Sigmoid colon (tissue), 7 donors: ENCODE data around the gene DYDC2. TPM values are rescaled to one million over a fixed set of nuclear protein-coding genes. Genes with fewer than 3 reads are reported as not detected.

ENCODE experiments used
- DNase-seq: peaks from one replicate; pipeline ENCODE4 v3.0.0-alpha.2; 2019
- H3K27ac ChIP-seq, 4 donors: fragments of 200-600 bp; sonication (generic); one replicate each; pipeline ENCODE4 v1.5.1; 2016 to 2019; ENCODE audit warnings: mild to moderate bottlenecking in 1 of 4
- H3K27me3 ChIP-seq, 3 donors: fragments of 200-600 bp; sonication (generic); one replicate each; pipeline ENCODE4 v1.5.1; 2019; ENCODE audit warnings: mild to moderate bottlenecking in 1 of 3
- H3K36me3 ChIP-seq, 4 donors: fragments of 200-600 bp; sonication (generic); one replicate each; pipeline ENCODE4 v1.5.1; 2016 to 2019
- H3K4me1 ChIP-seq, 4 donors: fragments of 200-600 bp; sonication (generic); one replicate each; pipeline ENCODE4 v1.5.1; 2017 to 2019
- H3K4me3 ChIP-seq, 4 donors: fragments of 200-600 bp; sonication (generic); one replicate each; pipeline ENCODE4 v1.5.1; 2017 to 2019; ENCODE audit warnings: mild to moderate bottlenecking in 2 of 4, moderate library complexity in 1 of 4
- H3K9me3 ChIP-seq, 4 donors: fragments of 200-600 bp in 3 of 4; sonication (generic) in 3 of 4; one replicate each; pipeline versions ENCODE4 v1.5.1 to v1.6.1; 2013 to 2019
- EP300 ChIP-seq, 4 donors: sonication (generic); formaldehyde crosslinking; IDR thresholded peaks; one replicate each; pipeline ENCODE4 v1.6.1; 2017; ENCODE audit warnings: antibody characterized with exemption in 4 of 4
- POLR2A ChIP-seq, 2 donors: fragments of 450-650 bp; IDR thresholded peaks; one replicate each; pipeline ENCODE4 v1.6.1; 2016; ENCODE audit warnings: antibody characterized with exemption in 2 of 2, mild to moderate bottlenecking in 2 of 2, moderate library complexity in 2 of 2
- POLR2AphosphoS5 ChIP-seq, 4 donors: sonication (generic); formaldehyde crosslinking; IDR thresholded peaks; one replicate each; pipeline ENCODE4 v1.6.1; 2017; ENCODE audit warnings: antibody characterized with exemption in 4 of 4
- WGBS, 2 donors: extraction: QIAGEN DNeasy Blood & Tissue Kit; methylation state at CpG; one replicate each; pipeline ENCODE4 v1.1.7; 2013; 5-methylcytosine and 5-hydroxymethylcytosine counted together
- intact Hi-C: fragments of 100-400 bp; cut with DNase I; formaldehyde crosslinking; loops from one replicate; pipeline ENCODE4 v1.15.1; 2023
- polyA plus RNA-seq, 3 donors: library from polyadenylated mRNA; stranded (reverse); fragments of 200-250 nt; gene quantifications; one replicate each; pipeline ENCODE4 v1.2.3, GENCODE V29; 2013
- total RNA-seq, 4 donors: library from RNA; depleted of rRNA; stranded (reverse); fragments of >200 nt; gene quantifications; one replicate each; pipeline ENCODE4 v1.1.0, GENCODE V29; 2016
- TF ChIP-seq, protein P1 (sequence below), 4 experiments: fragments of 450-650 bp in 3 of 4; fragments of 200-600 bp in 1 of 4; IDR thresholded peaks; one replicate each; pipeline ENCODE4 v1.5.1; 2016 to 2019; ENCODE audit warnings: antibody characterized with exemption in 4 of 4, mild to moderate bottlenecking in 3 of 4, moderate library complexity in 2 of 4
- donor health status: healthy with polysubstance abuse.
- donor health status: Bipolar disorder and iron deficiency.
- donor health status: healthy.

The DYDC2 gene
- total and polyA plus RNA-seq, 7 donors = 0.41 TPM; not detected in 6

DNA sequence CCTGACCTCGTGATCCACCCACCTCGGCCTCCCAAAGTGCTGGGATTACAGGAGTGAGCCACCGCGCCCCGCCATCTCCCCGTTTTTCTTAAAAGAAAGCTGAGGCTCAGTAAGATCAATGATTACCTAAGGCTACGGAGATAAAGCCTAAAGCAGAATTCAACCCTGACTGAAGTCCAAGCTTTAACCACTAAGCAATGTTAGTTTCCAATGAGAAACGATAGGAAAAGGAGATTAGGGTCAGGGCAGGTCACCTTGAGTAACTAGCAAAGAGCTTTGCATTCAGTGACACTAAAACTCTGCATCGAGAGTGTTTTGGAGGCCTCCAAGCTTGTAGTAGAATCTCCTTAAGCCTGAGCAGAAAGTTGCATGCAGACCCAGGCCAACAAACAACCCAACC, 34.2 kb downstream of the DYDC2 start:
- no peaks in the 10 kb centered on the region for H3K9me3 ChIP-seq

DNA sequence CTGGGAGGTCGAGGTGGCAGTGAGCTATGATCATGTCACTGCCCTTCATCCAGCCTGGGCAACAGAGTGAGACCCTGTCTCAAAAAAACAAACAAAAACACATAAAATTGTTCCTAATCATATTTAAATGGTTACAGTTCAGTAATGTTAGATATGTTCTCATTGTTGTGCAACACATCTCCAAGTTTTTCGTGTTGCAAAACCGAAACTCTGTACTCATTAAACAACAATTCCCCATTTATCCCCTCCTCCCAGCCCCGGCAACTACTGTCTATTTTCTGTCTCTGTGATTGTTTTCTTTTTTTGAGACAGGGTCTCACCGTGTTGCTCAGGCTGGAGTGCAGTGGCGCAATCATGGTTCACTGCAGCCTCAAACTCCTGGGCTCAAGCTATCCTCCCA, 35.7 kb downstream of the DYDC2 start:
- Histone ChIP-seq H3K36me3 (no peaks in the 10 kb centered on the region), H3K27me3 (no peaks in the 10 kb centered on the region), H3K27ac (no peak overlapping the region), H3K4me1 (no peaks in the 10 kb centered on the region), H3K9me3 (no peaks in the 10 kb centered on the region), H3K4me3 (no peak overlapping the region)
- 82 to 83% methylated on average over 6 of the region's 6 CpGs for WGBS, 2 donors
- TF ChIP-seq EP300 (IDR thresholded peaks at IDR 0.05) (no peak), POLR2AphosphoS5 (IDR thresholded peaks at IDR 0.05) (no peak), POLR2A (IDR thresholded peaks at IDR 0.05) (no peak)
- TF ChIP-seq, protein P1, sequence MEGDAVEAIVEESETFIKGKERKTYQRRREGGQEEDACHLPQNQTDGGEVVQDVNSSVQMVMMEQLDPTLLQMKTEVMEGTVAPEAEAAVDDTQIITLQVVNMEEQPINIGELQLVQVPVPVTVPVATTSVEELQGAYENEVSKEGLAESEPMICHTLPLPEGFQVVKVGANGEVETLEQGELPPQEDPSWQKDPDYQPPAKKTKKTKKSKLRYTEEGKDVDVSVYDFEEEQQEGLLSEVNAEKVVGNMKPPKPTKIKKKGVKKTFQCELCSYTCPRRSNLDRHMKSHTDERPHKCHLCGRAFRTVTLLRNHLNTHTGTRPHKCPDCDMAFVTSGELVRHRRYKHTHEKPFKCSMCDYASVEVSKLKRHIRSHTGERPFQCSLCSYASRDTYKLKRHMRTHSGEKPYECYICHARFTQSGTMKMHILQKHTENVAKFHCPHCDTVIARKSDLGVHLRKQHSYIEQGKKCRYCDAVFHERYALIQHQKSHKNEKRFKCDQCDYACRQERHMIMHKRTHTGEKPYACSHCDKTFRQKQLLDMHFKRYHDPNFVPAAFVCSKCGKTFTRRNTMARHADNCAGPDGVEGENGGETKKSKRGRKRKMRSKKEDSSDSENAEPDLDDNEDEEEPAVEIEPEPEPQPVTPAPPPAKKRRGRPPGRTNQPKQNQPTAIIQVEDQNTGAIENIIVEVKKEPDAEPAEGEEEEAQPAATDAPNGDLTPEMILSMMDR (IDR thresholded peaks at IDR 0.05) = no peak
- DNase-seq = no peak
- intact Hi-C loops = no loop called here

More for the DNA sequence above, 34.2 kb downstream of the DYDC2 start:
- no peak for DNase-seq
- Histone ChIP-seq H3K27ac (no peak overlapping the region), H3K4me1 (no peaks in the 10 kb centered on the region), H3K4me3 (no peak overlapping the region), H3K36me3 (no peaks in the 10 kb centered on the region), H3K27me3 (no peaks in the 10 kb centered on the region)
- TF ChIP-seq POLR2A (IDR thresholded peaks at IDR 0.05) (no peak), EP300 (IDR thresholded peaks at IDR 0.05) (no peak), POLR2AphosphoS5 (IDR thresholded peaks at IDR 0.05) (no peak)
- TF ChIP-seq, protein P1 (IDR thresholded peaks at IDR 0.05) = no peak
- WGBS, 2 donors = 77 to 80% methylated on average over 9 of the region's 9 CpGs
- intact Hi-C loops = no loop called here

DNA sequence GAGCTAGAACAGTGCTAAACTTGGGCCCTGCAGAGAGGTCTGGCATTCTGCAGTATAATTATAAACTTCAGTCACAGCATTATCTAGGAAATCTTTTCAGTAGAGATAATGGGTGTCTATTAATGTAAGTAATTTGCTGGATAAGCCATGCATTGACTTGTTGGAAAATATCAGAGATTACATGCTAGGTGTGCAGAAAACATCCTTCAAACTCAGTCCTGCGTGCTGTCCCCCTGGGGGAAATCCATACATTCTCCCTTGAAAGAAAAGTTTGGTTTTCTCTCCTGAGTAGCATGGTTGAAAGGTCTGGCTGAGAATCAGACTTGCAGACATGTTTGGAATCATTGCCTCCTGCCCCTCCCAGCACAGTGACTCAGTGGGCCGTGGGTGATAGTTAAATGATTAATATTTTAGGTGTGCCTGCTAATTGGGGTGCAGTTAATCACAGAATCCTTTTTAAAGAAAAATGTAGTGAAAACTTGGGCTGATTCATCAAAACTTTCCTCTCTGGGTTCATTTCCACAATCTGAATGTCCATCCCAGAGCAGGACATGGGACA, 37.9 kb downstream of the DYDC2 start:
- WGBS, 2 donors = 71 to 91% methylated on average over 2 of the region's 2 CpGs
- Histone ChIP-seq H3K27ac (no peak overlapping the region), H3K4me1 (no peaks in the 10 kb centered on the region), H3K9me3 (no peaks in the 10 kb centered on the region), H3K4me3 (no peak overlapping the region), H3K36me3 (no peaks in the 10 kb centered on the region), H3K27me3 (no peaks in the 10 kb centered on the region)
- intact Hi-C loops = no loop called here
- DNase-seq = no peak
- TF ChIP-seq POLR2AphosphoS5 (IDR thresholded peaks at IDR 0.05) = no peak
- no peak for TF ChIP-seq EP300 (IDR thresholded peaks at IDR 0.05)
- TF ChIP-seq POLR2A (IDR thresholded peaks at IDR 0.05) = no peak
- TF ChIP-seq, protein P1 (IDR thresholded peaks at IDR 0.05) = no peak

DNA sequence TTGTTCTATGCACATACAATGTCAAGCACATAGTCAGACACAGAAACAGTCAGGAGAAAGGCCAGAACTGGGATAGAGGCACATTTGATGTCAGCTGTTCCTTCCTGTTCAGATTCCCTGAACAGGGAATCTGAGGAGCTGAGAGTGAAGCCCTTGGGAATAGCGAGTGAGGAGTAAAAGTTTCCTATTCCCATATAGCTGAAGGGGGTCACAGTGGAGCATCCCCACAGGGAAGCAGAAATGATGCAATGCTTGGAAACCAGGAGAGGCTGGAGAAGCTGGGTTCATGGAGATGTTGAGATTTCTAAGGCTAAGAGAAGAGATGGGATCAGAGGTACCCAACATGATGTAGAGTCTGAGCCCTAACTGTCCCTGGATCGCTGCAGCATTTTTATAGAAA, 40.4 kb downstream of the DYDC2 start:
- H3K9me3 ChIP-seq = no peaks in the 10 kb centered on the region
- intact Hi-C loops = no loop called here
- no peak overlapping the region for H3K27ac ChIP-seq
- no peaks in the 10 kb centered on the region for H3K4me1 ChIP-seq
- no peaks in the 10 kb centered on the region for H3K27me3 ChIP-seq
- no peaks in the 10 kb centered on the region for H3K36me3 ChIP-seq
- no peak for DNase-seq
- no peak overlapping the region for H3K4me3 ChIP-seq
- TF ChIP-seq POLR2A (IDR thresholded peaks at IDR 0.05) (no peak), EP300 (IDR thresholded peaks at IDR 0.05) (no peak), POLR2AphosphoS5 (IDR thresholded peaks at IDR 0.05) (no peak)
- TF ChIP-seq, protein P1 (IDR thresholded peaks at IDR 0.05) = no peak
- 94 to 97% methylated on average over 2 of the region's 2 CpGs for WGBS, 2 donors
